ENCODE results near the gene TENM4.
A peak's percentile ranks its signal among the peaks of the same experiment; 100 is the strongest.

TENM4 gene

DNA sequence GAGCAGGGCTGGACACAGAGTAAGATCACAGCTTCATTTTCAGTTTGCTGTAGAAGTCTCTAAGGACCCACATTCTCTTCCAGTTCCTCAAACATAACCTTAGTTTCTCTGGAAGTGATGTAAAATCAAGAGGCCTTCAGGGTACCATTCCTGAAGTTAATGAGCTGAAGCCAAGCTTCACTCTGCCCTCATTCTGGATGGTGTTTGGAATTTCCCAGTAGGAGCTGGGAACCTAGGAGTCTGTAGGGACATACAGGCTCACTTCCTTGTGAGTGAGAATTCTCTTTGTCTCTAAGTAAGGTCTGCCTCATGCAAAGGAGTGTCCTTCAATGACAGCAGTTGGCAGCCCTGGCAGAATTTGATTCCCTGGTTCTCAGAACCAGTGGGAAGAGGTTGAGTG, 723.8 kb downstream of the TENM4 start:
- TF ChIP-seq, protein P1, sequence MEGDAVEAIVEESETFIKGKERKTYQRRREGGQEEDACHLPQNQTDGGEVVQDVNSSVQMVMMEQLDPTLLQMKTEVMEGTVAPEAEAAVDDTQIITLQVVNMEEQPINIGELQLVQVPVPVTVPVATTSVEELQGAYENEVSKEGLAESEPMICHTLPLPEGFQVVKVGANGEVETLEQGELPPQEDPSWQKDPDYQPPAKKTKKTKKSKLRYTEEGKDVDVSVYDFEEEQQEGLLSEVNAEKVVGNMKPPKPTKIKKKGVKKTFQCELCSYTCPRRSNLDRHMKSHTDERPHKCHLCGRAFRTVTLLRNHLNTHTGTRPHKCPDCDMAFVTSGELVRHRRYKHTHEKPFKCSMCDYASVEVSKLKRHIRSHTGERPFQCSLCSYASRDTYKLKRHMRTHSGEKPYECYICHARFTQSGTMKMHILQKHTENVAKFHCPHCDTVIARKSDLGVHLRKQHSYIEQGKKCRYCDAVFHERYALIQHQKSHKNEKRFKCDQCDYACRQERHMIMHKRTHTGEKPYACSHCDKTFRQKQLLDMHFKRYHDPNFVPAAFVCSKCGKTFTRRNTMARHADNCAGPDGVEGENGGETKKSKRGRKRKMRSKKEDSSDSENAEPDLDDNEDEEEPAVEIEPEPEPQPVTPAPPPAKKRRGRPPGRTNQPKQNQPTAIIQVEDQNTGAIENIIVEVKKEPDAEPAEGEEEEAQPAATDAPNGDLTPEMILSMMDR (conservative IDR thresholded peaks at IDR 0.05; ENCODE audit: low read length), result no peak
- H3K4me3 ChIP-seq (ENCODE audit: low read length), result no peak overlapping the region
- DNase-seq (ENCODE audit: low read depth), result no peak

DNA sequence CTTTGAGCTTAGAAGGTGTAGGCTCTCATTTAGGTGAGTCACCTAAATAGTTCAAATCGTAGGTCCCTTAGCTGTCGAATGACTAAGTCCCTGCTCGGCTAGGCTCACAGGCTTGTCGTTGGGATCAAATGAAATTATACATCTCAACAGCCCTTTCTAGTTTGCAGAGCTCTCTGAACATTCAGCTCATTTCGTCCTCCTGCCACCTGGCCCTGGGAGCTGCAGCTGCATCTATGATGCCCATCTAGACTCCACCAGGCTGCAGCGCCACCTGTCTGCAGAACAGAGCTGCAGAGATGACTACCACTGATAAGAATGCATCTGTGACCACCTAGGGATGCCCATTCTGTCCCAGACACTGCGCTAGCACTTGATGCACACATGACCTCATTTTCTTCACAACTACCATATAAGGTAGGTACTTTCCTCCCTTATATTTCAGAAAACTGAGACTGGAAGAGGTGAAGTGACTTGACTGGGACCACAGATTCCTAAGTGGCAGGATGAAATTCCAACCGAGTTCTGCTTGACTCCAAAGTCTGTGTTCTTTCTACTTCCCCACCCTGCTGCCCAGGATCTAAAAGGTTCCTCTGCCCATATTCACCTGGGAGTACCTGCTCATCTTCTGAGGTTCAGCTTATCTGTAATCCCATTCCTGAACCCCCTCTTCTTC, 725.1 kb downstream of the TENM4 start:
- no peak overlapping the region for H3K4me3 ChIP-seq (ENCODE audit: low read length)
- TF ChIP-seq, protein P1 (conservative IDR thresholded peaks at IDR 0.05; ENCODE audit: low read length), result peak; percentile 78
- DNase-seq (ENCODE audit: low read depth), result peak; percentile 61

DNA sequence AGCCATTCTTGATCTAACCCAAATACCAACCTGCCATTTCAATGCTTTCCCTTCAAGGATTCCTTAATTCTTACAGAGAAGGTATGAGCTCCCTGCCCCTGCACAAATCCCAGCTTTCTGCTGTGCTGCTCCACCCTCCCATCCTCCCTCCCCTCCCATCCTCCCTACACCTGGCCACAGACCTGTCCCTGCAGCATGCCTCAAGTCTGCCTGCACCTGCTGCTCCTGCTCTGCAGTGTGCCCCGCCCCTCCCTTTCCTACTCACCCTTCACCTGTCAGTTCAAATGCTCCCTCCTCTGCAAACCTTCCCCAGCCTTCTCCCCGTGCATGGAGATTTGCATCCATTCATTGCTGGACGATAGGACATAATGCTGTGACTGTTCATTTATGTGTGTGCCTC, 726.3 kb downstream of the TENM4 start:
- H3K4me3 ChIP-seq (ENCODE audit: low read length), result no peak overlapping the region
- TF ChIP-seq, protein P1 (conservative IDR thresholded peaks at IDR 0.05; ENCODE audit: low read length), result no peak
- no peak for DNase-seq (ENCODE audit: low read depth)

DNA sequence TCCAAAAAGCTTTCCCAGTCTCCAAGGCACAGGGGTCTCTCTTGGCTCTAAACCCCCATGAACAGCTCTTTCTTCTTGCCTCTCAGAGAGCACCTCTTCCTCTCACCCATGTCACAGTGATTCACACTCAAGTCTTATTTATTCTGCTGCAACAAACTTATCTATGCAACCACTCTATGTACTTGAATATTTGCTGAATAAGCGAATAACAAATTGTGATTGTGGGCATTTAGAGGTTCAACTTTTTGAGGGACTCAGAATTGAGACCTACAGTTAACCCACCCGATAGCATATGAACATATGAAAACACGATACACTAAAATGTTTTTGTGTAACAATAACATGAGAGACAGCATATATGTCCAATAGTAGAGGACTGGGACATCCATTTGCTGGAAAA, 729.1 kb downstream of the TENM4 start:
- H3K4me3 ChIP-seq (ENCODE audit: low read length), result no peak overlapping the region
- TF ChIP-seq, protein P1 (conservative IDR thresholded peaks at IDR 0.05; ENCODE audit: low read length), result no peak
- no peak for DNase-seq (ENCODE audit: low read depth)

DNA sequence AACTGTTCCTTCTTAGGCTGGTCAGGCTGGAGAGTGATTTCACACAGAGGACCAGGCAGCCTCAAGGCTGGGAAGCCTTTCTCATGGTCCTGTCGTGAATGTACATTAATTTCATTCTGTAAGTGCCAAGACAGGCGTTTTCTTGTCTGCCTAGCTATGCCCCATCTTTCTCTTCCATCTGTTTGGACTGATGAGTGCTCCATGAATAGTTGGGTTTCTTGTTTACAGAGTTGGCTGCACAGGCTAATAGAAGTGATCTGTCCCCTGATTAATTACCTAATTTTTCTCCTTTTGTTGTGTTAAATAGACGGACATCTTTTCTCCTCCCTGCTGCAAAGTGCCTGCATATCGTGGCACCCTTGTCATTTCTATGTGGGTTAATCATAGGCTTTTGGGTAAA, 730.4 kb downstream of the TENM4 start:
- no peak for DNase-seq (ENCODE audit: low read depth)
- TF ChIP-seq, protein P1 (conservative IDR thresholded peaks at IDR 0.05; ENCODE audit: low read length), result no peak
- no peak overlapping the region for H3K4me3 ChIP-seq (ENCODE audit: low read length)

DNA sequence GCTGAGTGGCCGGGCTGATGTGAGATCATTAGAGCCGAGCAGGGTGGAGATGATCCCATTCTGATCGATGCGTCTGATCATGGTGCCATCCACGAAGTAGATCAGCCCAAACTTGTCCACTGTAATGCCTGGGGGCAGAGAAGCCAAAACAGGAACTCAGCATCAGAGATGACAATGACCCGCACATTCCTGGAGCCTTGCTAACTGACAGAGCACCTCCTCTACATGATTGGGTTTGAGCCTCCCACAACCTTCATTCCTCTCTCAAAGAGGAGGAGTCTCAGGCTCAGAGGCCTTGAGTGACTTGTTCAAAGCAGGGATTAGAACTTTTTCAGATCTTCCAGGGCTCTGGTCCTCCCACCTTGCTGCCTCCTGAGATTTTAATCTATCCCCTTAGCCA, 732.4 kb downstream of the TENM4 start:
- DNase-seq (ENCODE audit: low read depth), result peak; percentile 20
- no peak overlapping the region for H3K4me3 ChIP-seq (ENCODE audit: low read length)
- TF ChIP-seq, protein P1 (conservative IDR thresholded peaks at IDR 0.05; ENCODE audit: low read length), result no peak

DNA sequence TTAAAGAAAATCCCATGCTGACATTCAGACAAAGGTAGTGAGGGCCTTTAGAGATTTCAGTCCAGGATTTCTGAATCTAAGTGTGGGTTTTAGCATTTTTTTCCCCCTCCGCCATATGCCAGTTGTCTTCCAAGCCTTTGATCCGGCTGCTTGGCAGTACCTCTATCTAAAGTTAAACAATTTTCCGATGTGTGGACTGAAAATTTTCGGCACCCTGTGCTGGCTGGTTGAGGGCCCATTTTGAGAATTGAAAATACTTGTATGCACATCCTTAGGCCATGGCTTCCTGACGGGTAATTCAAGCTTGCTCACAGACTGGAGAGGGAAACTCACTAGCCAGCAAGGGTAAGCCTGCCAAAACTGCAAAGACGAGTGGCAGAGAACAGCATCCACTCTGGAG, 734.3 kb downstream of the TENM4 start:
- no peak overlapping the region for H3K4me3 ChIP-seq (ENCODE audit: low read length)
- TF ChIP-seq, protein P1 (conservative IDR thresholded peaks at IDR 0.05; ENCODE audit: low read length), result no peak
- DNase-seq (ENCODE audit: low read depth), result no peak

All from AG10803 (cell line).